Left renal pelvis (tissue), 4 donors: ENCODE measurements around the gene CDK5RAP3. TPM values are rescaled to one million over a fixed set of nuclear protein-coding genes. Genes with fewer than 3 reads are reported as not detected.
"Not testable (repeated sequence)": the region's sequence is repeated elsewhere in the genome, so short reads cannot be mapped to it uniquely, and the experiment has no call there.

Experiments
- DNase-seq, 4 donors: peaks; one replicate each; pipeline ENCODE4 v3.0.0-alpha.2; 2013; ENCODE audit warnings: low read depth in 4 of 4, low spot score in 3 of 4
- polyA plus RNA-seq, 4 donors: library from polyadenylated mRNA; unstranded; fragments of 120-200 nt; gene quantifications; one replicate each; pipeline ENCODE4 v1.2.1, GENCODE V29; 2013; ENCODE audit not compliant: insufficient read length in 4 of 4

Gene CDK5RAP3
- polyA plus RNA-seq, 4 donors, result 90.0 to 178 (median 147) TPM

DNA sequence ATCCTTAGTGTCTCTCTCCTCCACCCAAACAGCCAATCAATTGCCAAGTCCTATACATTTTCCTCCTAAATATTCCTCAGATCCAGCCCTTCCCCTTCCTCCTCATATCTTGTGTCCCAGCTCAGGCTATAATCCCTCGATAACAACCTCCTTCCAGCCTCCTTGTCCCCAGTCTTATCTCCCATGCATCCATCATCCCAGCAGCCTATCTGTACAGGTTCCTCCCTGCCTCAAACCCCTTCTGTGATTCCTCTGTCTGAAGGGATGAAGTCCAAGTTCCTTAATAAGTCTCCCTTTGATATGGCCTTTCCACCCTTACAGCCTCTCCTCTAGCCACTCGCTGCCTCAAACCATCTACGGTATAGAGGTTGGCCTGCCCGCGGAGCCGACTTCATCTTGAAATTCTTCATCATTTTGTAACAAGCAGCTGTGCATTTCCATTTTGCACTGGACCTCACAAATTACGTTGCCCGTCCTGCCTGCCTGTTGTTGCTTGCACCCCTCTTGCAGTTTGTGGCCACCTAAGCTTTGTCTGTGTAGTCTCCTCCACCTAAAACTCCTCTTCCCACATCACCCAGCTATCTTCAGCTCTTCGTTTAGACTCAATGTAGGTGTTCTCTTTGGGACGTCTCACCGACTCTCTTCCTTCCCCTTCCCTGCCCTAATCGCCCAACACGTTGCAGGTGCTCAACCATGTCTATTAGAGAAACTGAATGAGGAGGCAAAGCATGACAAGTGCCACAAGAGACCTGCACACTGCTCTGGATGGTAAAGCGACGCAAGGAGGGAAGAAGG lies 786 bp upstream of the CDK5RAP3 start:
- DNase-seq, result no peak

DNA sequence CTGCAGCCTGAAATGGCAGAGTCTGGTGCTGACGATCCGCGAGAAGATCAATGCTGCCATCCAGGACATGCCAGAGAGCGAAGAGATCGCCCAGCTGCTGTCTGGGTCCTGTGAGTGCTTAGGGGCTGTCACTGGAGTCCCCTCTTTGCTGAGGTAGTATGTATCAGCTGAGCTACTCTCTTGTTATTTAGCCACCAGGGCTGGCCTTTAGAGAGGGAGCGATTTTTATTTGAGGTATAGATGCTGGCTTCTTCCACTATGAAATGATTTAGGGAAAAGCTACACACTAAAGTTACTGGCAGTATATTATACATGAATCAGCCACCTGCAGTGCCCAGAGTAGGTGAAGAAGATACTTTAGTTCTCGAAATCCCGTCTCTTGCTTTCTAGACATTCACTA lies 2.6 kb downstream of the CDK5RAP3 start:
- DNase-seq, result no peak

DNA sequence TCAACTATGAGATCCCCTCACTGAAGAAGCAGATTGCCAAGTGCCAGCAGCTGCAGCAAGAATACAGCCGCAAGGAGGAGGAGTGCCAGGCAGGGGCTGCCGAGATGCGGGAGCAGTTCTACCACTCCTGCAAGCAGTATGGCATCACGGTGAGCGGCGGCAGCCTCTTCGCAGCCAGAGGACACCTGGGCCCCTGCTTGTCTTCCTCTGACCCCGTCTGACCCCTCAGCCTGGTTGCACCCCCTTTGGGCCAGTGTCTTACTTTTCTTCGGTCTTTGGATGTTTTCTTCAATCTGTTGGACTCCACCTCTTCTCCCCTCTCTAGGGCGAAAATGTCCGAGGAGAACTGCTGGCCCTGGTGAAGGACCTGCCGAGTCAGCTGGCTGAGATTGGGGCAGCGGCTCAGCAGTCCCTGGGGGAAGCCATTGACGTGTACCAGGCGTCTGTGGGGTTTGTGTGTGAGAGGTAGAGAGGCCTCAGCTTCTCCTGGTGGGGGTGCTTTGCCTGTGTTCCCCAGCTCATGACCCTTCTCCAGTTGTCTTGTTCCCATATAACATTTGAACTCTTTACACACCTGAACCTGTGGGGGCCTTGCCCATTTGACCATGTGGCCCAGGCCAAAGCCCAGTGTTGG lies 4.4 kb downstream of the CDK5RAP3 start:
- no peak for DNase-seq

DNA sequence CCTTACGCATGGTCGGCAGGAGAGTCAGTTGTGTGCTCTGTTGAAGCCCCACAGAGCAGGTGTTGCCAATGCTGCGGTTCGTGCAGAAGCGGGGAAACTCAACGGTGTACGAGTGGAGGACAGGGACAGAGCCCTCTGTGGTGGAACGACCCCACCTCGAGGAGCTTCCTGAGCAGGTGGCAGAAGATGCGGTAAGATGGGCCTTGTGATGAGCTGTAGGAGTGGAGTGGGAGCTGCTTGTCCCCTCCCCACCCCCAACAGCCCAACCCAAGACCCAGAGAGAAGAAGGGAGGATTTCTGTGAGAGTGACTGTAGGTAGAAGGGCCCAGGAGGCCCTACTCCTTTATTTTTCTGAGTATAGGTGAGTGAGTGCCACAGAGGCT lies 4.9 kb downstream of the CDK5RAP3 start:
- no peak for DNase-seq

DNA sequence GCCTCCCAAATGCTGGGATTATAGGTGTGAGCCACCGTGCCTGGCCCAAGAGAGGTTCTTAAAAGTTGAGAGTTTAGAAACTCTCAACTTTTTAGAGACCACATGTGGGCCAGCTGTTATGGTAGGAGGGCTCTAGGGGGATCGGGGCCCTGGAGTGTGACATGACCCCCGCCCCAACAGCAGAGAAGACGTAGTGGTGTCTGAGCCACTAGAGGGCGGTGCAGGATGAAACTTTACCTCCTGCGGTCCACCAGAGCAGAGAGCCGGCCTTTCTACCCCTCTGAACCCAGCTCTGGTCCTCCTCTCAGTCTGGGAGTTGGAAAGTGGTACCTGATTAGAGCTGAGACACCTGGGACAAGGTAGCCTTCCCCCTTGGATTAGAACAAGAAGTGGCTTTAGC lies 7.4 kb downstream of the CDK5RAP3 start:
- no peak for DNase-seq

DNA sequence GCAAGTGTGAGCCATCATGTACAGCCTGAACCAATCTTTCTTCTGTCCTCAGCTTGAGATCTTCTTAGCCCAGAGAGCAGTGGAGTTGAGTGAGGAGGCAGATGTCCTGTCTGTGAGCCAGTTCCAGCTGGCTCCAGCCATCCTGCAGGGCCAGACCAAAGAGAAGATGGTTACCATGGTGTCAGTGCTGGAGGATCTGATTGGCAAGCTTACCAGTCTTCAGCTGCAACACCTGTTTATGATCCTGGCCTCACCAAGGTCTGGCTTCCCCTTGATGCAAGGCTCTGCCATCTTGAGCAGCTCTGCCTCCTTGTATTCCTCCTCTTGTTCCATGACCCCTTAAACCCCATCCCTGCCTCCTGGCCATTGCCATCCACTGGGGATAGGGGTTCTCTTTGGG lies 9.6 kb downstream of the CDK5RAP3 start:
- DNase-seq, result no peak

DNA sequence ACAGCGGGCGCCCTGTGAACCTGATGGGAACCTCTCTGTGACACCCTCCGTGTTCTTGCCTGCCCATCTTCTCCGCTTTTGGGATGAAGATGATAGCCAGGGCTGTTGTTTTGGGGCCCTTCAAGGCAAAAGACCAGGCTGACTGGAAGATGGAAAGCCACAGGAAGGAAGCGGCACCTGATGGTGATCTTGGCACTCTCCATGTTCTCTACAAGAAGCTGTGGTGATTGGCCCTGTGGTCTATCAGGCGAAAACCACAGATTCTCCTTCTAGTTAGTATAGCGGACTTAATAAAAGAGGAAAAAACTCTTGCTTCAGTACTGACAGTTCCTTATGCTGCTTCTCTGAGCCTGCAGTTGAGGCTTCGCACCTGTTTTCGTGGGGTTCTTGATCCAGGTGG lies 10.5 kb downstream of the CDK5RAP3 start:
- no peak for DNase-seq

DNA sequence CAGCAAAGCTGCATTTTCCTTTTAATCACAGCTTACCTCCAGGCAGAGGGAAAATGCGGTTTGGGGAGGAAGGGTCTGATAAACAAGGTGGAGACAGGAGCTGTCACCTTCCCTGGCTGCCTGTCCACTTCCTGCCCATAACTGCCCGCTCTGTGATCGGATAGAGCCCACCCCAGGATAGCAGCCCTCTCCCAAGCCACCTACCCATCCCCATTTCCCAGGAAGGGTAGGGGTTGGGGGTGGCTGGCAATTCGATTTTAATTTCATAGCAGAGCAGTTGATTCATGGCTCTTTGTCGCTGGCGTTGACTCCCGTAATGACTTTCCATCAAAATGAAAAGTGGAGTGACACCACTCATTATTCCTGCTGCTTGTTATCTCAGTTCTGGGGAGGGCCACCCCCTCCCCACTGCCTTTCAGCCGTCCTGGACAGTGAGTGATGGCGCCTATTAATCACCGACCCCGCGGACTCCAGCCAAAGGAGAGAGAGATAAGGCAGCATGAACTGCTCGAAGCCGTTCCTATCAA lies 11.2 kb downstream of the CDK5RAP3 start:
- DNase-seq, result no peak

DNA sequence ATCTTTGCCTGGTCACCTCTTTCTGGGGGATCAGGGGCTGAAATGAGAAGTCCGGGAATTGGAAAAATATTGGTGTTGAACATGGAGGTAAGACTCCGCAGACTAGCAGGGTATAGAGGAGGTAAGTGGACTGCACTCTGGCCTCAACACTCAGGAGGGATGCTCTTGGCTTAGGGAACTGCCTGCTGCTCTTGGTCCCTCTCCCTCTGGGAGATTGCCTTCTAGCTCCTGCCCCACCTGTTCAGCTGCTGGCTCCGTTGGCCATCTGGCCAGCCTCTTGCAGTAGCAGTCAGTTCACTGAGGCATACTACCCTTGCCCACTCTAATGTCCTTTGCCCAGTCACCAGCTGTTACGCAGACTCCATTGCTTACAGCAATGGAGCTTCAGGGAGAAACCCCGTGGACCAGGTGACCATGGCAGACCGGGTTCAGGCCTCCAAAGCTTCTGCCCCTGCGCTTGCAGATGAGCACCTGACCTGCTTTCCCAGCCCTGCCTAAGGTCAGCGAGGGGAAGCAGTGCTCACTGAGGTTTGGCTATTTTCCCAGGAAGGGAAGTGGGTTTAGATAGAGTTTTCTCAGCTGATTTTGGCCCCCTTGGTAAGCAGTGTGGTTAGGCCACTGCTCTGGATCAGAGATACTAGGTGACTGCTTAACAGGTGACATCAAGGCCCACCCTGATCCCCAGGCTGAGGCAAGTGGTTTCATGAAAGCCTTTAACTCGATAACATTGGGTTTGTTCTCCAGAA lies 11.9 kb downstream of the CDK5RAP3 start:
- no peak for DNase-seq

DNA sequence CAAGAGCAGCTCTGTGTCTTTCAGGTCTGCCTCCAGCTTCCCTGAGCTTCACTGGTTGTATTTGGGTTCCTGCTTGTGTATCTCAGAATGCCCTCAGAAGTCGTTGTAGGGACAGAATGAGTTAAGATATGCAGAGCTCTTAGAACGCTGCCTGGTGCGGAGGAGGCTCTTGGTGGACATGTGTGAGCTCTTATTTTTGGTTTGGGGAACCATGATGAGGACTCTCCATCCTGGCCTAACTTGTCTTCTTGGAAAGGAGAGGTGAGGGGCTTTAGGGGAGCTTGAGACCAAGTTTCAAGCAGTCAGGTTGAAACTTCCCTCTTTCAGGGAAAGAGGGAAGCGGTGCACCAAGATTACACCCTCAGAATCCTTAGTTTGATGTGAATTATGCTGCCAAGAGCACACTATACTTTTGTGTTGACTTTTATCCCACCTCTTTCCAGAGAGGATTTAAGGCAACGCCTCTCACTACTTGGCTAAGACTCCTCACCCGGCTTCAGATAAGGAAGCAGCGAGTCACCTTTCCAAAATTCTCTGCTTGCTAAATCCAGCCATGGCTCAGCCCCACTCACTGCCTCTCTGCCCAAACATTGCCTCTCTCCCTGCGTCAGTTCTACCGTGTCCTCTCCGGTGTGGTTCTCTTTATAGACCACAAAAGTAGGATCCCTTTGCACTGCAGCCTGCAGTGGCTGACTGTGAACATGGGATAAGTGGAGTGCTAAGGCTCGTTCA lies 12.7 kb downstream of the CDK5RAP3 start:
- no peak for DNase-seq

DNA sequence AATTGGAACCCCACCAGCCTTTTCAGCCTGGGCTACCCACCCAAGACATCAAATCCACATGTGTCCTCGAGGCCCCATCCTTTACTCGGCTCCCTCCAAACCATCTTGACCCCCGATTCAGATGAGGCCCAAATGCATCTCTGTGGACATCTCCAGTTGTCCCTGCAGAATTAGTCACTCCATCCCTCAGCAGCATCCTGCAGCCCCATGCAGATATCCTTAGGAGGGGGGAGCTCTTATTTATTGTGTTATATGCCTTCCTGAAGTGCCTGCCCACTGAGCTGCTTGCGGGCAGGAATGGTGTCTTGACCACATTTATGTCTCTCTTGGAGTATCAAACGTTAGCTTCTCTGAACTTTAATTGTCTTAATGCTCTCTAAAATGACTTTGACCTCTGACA lies 15.6 kb downstream of the CDK5RAP3 start:
- no peak for DNase-seq

DNA sequence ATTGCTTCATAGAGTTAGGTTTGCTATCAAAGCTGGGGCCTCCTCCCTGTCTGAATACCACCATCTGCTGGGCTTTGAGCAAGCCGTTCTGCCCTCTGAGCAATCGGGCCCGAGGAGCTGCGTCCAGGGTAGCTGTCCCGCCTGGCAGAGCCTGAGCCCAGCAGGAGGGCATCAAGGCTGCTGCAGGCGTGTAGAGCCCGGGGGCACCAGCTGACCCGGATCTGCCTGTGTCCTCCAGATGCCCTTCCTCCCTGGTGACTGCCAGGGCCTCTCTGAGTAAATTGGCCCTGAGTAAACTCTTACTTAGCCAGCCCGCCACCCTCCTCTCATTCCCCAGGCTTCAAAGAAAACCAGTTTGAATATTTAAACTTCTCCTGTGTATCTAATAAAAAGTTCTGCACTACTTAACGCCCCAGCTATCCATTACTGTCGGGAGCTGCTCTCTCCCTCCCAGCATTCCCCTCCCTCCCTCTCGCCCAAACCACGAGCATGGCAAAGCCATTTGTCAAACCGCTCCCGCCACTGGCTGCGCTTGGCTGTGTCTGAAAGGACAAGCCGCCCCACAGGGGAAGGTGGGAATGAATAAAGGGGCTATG lies 16.4 kb downstream of the CDK5RAP3 start:
- DNase-seq, result no peak

DNA sequence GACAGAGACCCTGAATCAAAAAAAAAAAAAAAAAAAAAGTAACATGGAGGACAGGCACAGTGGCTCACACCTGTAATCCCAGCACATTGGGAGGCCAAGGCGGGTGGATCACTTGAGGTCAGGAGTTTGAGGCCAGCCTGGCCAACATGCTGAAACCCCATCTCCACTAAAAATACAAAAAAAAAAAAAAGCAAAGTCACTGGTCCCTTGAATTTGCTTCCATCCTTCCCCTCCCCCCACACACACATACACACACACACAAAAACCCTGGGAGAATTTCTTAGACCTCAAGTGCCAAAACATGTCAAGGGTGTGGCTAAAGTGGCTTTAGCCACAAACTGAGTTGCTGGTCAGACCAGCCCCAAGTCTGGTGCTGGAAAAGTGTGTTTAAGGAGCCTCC lies 17.5 kb downstream of the CDK5RAP3 start:
- DNase-seq, result not testable (repeated sequence)

DNA sequence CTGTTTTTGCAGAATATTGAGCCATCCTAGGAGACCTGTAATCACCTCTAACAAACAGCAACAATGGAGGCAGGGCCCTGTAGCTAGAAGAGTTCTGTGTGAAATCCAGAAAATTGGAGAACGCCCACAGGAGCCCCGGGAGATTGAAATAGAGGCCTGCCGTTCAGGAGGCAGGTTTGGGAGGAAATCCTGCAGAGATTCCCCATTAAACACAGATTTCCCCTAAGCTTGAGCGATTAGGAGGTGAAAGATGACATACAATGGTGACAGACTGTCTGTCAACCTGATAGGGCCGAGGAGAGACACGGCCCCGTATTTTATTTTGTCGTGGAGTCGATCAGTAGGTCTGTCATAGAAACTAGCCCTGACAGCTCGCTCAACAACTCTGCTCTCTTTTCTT lies 18.2 kb downstream of the CDK5RAP3 start:
- no peak for DNase-seq

DNA sequence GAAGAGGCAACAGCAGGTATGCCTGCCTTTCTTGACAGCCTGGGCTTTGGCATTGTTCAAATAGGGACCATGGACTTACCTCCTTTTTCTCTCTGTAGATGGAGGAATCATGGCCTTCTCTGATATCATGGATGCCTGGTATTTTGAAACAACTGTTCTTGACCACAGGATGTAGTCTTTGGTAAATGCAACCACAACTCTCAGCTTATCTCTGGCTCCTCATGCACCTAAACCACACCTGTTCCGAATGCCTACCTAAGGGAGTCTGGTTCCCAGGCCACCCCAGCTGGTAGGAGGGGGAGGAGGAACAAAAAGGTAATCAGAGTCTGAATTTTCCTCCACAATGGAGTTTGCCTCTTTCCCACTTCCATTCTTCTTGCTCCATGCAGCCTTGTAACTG lies 18.8 kb downstream of the CDK5RAP3 start:
- DNase-seq, result no peak

DNA sequence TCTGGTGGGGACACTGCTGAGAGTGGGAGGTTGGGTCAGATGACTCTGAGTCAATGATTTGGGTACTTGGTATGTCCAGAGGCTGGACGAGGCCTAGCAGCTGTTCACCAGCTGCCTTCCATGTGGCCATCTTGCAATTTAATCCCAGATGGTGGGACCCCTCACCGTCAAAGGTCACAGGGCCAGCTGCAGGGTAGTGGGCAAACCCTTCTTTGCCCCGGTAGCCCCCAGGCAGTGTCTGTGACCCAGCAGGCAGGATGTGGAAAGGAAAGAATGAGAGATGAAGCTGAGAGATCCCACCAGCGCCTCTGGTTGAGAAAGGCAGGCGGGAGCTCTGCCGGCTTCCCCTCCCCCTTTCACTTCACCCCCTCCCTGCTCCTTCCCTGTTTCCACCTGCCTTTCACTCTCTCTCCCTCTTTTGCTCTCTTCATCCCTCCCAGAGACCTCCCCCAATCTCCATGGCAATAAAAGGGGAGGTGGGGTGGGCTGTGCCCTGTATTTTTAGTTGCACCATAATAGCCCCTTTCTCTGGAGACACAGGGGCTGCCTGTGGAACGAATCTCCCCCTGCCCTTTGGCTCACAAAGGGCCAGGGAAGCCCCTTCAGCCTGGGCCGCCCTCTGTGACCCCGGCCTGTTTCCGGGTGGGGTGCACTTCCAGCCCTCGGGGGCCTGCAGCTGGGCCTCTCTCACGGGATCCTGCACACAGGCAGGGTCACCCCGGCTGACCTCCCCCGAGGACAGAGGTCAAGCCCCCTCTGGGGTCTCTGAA lies 20.2 kb downstream of the CDK5RAP3 start:
- no peak for DNase-seq

DNA sequence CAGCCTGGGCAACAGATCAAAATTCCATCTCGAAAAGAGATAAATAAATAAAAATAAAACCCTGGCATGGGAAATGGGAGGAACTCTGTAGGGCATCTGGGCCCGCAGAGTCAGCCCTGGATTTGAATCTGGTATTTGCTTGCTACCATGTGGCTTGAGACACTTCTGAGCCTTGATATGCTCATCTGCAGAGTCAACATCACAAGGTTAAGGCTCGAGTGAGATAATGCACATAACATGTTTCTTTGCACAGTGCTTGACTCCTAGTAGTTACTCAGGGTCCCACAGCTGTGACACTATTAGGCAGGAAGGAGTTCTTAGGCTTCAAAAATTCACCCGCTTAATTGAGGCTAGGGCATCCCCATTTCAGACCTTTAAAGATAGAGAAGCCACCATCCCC lies 21.3 kb downstream of the CDK5RAP3 start:
- DNase-seq, result no peak

DNA sequence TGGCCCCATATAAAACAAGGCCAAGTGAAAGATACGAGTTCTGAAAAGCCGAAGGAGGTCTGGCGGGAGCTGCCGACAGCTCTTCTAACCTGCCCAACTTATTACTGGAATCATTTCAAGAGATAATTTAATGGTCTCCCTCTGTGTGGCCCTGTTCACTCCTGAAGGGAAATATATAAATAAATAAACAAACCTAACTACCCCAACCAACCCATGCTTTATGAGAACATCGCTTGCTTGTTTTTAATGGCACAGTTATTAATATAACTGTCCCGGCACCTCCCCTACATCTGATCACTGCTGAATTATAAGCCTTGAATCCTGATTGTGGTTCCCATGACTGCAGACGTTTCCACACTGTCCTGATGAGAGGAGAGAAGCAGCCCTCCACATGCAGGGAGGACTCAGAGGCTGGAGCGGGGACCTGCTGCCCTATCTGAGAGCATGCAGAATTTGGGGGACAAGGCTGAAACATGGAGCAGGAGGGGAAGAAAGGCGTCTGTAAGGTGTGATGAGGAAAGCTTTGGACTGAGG lies 22.2 kb downstream of the CDK5RAP3 start:
- no peak for DNase-seq

DNA sequence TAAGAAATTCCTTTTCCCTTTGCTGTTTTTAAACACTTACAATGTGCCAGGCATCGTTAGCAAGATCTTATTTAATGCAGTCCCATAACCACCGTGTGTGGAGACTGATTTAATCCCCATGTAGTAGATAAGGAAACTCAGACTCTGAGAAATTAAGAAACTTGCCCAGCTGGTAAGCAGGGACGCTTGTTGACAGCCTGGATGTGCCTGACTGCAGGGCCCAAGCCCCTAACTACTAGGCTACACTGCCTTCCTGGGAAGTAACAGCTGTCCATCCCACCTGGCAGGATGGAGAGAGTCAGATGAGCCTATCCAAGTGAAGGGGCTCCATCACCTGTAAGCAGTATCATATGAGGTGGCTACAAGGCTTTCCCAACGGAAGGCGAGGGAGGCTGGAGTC lies 23.1 kb downstream of the CDK5RAP3 start:
- no peak for DNase-seq
